Neural cell (in vitro differentiated cells): ENCODE results near the gene CIB1. TPM values are rescaled to one million over a fixed set of nuclear protein-coding genes. Genes with fewer than 3 reads are reported as not detected.

Experiments
- H2AFZ ChIP-seq: fragments of 200-600, 300-800 bp; sonication (generic), shearing (Covaris generic); 2 replicates; pipeline ENCODE4 v1.6.0; 2014; ENCODE audit warnings: low read depth, mild to moderate bottlenecking, antibody characterized with exemption, low read length, moderate library complexity
- H3F3A ChIP-seq: fragments of 200-600 bp; shearing (Covaris generic); 2 replicates; pipeline ENCODE4 v1.6.1; 2016; ENCODE audit warnings: mild to moderate bottlenecking, moderate library complexity, mixed read lengths, antibody characterized with exemption, low read length; ENCODE audit not compliant: insufficient read depth, poor library complexity, severe bottlenecking
- H3K27ac ChIP-seq: fragments of 200-600, 300-800 bp; sonication (generic), shearing (Covaris generic); 2 replicates; pipeline ENCODE4 v1.5.1; 2014; ENCODE audit warnings: mild to moderate bottlenecking, low read length, moderate library complexity
- H3K27me3 ChIP-seq: fragments of 300-800, 200-600 bp; sonication (generic), shearing (Covaris generic); 2 replicates; pipeline ENCODE4 v1.6.0; 2014; ENCODE audit warnings: mild to moderate bottlenecking, low read depth, low read length, moderate library complexity; ENCODE audit not compliant: insufficient read depth
- H3K36me3 ChIP-seq: fragments of 300-800, 200-600 bp; sonication (generic), shearing (Covaris generic); 2 replicates; pipeline ENCODE4 v1.5.1; 2014; ENCODE audit warnings: mild to moderate bottlenecking, antibody characterized with exemption, low read length, moderate library complexity; ENCODE audit not compliant: insufficient read depth
- H3K4me2 ChIP-seq: fragments of 300-800, 200-600 bp; sonication (generic), shearing (Covaris generic); 2 replicates; pipeline ENCODE4 v1.6.0; 2014; ENCODE audit warnings: mild to moderate bottlenecking, low read length
- H3K4me3 ChIP-seq: fragments of 300-800, 200-600 bp; sonication (generic), shearing (Covaris generic); 2 replicates; pipeline ENCODE4 v1.5.1; 2014; ENCODE audit warnings: mild to moderate bottlenecking, low read length, moderate library complexity
- H3K79me2 ChIP-seq: fragments of 200-600 bp; shearing (Covaris generic); replicated peaks from 2 replicates; pipeline ENCODE4 v1.6.0; 2014; ENCODE audit warnings: mild to moderate bottlenecking, low read length, moderate library complexity; ENCODE audit not compliant: insufficient read depth
- H3K9ac ChIP-seq: fragments of 300-800, 200-600 bp; sonication (generic), shearing (Covaris generic); 2 replicates; pipeline ENCODE4 v1.6.1; 2016; ENCODE audit warnings: mild to moderate bottlenecking, low read length, mixed read lengths
- H3K9me2 ChIP-seq: fragments of 200-600 bp; shearing (Covaris generic); 2 replicates; pipeline ENCODE4 v1.6.1; 2016; ENCODE audit warnings: mild to moderate bottlenecking, low read length, mixed read lengths; ENCODE audit not compliant: insufficient read depth
- H3K9me3 ChIP-seq: fragments of 200-600, 300-800 bp; sonication (generic), shearing (Covaris generic); 2 replicates; pipeline ENCODE4 v1.6.1; 2016; ENCODE audit warnings: mild to moderate bottlenecking, mixed run types, low read length, moderate library complexity, mixed read lengths
- H4K20me1 ChIP-seq: fragments of 200-600 bp; shearing (Covaris generic); 2 replicates; pipeline ENCODE4 v1.6.1; 2016; ENCODE audit warnings: mild to moderate bottlenecking, mixed run types; ENCODE audit not compliant: insufficient read depth
- EP300 ChIP-seq: fragments of 450-650 bp; conservative IDR thresholded peaks from 2 replicates; pipeline ENCODE4 v1.6.1; 2014; ENCODE audit warnings: antibody characterized with exemption, mild to moderate bottlenecking, moderate library complexity; ENCODE audit not compliant: poor library complexity, severe bottlenecking
- MXI1 ChIP-seq: fragments of 450-650 bp; conservative IDR thresholded peaks from 2 replicates; pipeline ENCODE4 v1.6.1; 2014; ENCODE audit warnings: antibody characterized with exemption, mild to moderate bottlenecking; ENCODE audit not compliant: poor library complexity, severe bottlenecking
- POLR2AphosphoS5 ChIP-seq: IDR thresholded peaks from 2 replicates; pipeline ENCODE4 v1.6.1; 2012
- RAD21 ChIP-seq: fragments of 450-650 bp; conservative IDR thresholded peaks from 2 replicates; pipeline ENCODE4 v1.6.1; 2014; ENCODE audit warnings: antibody characterized with exemption, mild to moderate bottlenecking, moderate library complexity
- polyA plus RNA-seq: library from polyadenylated mRNA; depleted of rRNA; stranded (reverse); fragments of >200 nt; gene quantifications from 2 replicates; pipeline ENCODE4 v1.2.3, GENCODE V29; 2014
- TF ChIP-seq, protein P1 (sequence below): fragments of 450-650 bp; IDR thresholded peaks from 2 replicates; pipeline ENCODE4 v1.5.1; 2014; ENCODE audit warnings: antibody characterized with exemption, mild to moderate bottlenecking, moderate library complexity; ENCODE audit not compliant: poor library complexity, severe bottlenecking
- TF ChIP-seq, protein P2 (sequence below): IDR thresholded peaks from 2 replicates; pipeline ENCODE4 v1.6.1; 2012; ENCODE audit warnings: borderline replicate concordance

CIB1 gene
- polyA plus RNA-seq, 1 donor from 2014 or later, result 9.4 TPM

DNA sequence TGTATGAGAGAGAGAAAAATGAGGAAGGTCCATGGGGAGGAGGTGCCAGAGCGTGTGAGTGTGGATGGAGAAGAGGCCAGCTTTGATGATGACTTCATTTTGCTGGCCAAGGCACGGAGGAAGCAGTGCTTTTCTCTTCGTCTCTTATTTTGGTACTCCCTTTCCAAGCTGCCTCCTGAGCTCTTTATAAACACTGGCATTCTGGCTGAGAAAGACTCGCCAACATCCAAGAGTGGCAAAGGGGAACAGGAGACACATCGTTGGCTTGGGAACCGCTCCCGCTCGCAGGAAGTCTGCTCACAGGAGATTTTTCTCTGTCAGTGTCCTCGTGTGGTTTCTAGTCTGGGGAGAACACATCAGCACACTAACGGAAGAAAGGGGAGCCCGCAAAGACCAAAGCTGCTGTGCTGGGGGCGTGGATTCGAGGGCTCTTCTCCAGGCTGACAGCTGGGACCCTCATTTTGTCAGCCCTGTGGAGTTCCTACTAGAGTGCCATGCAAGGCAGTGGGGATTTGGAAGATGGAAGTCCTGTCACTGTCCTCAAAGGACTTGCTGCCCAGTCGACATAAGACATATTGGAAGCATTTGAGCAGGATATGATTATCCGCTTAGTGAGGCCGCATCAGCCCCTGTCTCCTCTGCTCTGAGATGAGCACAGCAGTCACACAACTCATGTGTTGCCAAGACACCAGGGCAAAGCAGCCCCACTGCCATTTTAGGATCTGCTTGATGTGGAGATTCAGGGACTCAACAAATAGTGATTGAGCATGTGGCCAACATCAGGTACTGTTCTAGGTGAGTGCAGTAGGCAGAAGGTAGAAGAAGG is 40.6 kb downstream of the CIB1 start:
- no peak overlapping the region for H2AFZ ChIP-seq
- H3K9me2 ChIP-seq, result no peaks in the 10 kb centered on the region
- no peak overlapping the region for H3K9ac ChIP-seq
- H3K9me3 ChIP-seq, result no peaks in the 10 kb centered on the region
- H3K27ac ChIP-seq, result no peak overlapping the region
- no peaks in the 10 kb centered on the region for H4K20me1 ChIP-seq
- no peaks in the 10 kb centered on the region for H3K27me3 ChIP-seq
- H3K4me3 ChIP-seq, result no peak overlapping the region
- H3F3A ChIP-seq, result no peaks in the 10 kb centered on the region
- TF ChIP-seq EP300 (no peak), RAD21 (no peak), POLR2AphosphoS5 (no peak)
- TF ChIP-seq, protein P1, sequence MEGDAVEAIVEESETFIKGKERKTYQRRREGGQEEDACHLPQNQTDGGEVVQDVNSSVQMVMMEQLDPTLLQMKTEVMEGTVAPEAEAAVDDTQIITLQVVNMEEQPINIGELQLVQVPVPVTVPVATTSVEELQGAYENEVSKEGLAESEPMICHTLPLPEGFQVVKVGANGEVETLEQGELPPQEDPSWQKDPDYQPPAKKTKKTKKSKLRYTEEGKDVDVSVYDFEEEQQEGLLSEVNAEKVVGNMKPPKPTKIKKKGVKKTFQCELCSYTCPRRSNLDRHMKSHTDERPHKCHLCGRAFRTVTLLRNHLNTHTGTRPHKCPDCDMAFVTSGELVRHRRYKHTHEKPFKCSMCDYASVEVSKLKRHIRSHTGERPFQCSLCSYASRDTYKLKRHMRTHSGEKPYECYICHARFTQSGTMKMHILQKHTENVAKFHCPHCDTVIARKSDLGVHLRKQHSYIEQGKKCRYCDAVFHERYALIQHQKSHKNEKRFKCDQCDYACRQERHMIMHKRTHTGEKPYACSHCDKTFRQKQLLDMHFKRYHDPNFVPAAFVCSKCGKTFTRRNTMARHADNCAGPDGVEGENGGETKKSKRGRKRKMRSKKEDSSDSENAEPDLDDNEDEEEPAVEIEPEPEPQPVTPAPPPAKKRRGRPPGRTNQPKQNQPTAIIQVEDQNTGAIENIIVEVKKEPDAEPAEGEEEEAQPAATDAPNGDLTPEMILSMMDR, result no peak
- TF ChIP-seq, protein P2, sequence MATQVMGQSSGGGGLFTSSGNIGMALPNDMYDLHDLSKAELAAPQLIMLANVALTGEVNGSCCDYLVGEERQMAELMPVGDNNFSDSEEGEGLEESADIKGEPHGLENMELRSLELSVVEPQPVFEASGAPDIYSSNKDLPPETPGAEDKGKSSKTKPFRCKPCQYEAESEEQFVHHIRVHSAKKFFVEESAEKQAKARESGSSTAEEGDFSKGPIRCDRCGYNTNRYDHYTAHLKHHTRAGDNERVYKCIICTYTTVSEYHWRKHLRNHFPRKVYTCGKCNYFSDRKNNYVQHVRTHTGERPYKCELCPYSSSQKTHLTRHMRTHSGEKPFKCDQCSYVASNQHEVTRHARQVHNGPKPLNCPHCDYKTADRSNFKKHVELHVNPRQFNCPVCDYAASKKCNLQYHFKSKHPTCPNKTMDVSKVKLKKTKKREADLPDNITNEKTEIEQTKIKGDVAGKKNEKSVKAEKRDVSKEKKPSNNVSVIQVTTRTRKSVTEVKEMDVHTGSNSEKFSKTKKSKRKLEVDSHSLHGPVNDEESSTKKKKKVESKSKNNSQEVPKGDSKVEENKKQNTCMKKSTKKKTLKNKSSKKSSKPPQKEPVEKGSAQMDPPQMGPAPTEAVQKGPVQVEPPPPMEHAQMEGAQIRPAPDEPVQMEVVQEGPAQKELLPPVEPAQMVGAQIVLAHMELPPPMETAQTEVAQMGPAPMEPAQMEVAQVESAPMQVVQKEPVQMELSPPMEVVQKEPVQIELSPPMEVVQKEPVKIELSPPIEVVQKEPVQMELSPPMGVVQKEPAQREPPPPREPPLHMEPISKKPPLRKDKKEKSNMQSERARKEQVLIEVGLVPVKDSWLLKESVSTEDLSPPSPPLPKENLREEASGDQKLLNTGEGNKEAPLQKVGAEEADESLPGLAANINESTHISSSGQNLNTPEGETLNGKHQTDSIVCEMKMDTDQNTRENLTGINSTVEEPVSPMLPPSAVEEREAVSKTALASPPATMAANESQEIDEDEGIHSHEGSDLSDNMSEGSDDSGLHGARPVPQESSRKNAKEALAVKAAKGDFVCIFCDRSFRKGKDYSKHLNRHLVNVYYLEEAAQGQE, result no peak
- H3K4me2 ChIP-seq, result no peak overlapping the region
- no peaks in the 10 kb centered on the region for H3K79me2 ChIP-seq
- H3K36me3 ChIP-seq, result no peaks in the 10 kb centered on the region

DNA sequence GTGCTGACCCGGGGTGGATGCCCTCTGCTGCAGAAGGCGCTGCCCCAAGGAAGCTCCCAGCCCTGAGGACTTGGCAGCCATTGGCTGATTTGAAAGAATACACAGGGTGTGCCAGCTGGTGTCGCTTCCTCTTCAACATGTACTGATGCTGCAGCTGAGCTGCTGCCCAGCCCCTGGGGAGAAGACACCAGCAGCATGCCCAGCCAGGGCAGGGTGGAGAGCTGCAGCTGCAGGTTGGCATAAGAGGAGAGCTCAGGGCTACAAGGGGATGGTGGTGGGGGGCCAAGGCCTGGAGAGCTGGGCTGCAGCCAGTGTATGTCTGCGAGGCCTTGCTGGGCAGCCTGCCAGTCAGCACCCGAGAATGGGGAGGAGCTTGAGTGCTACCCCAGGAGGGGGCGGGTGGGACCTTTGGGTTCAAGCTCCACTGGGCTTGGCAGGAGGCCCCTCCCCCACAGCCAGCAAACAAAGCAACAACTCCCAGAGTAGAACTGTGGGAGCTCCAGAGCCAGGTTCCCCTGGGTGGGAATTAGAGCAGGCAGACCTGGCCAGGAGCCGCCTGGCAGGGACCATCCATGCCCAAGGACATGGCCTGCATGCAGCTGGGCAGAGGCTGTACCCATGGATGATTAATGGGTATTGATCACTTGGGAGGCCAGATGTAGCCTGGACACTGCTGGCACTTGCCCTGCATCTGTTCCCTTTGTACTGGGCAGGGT is 41.8 kb downstream of the CIB1 start:
- Histone ChIP-seq H3K4me2 (no peak overlapping the region), H3K79me2 (no peaks in the 10 kb centered on the region), H3F3A (no peaks in the 10 kb centered on the region), H2AFZ (no peak overlapping the region), H3K9me2 (no peaks in the 10 kb centered on the region), H3K27ac (no peak overlapping the region), H3K36me3 (no peaks in the 10 kb centered on the region), H3K9ac (no peak overlapping the region), H4K20me1 (no peaks in the 10 kb centered on the region), H3K9me3 (no peaks in the 10 kb centered on the region), H3K4me3 (no peak overlapping the region), H3K27me3 (no peaks in the 10 kb centered on the region)
- TF ChIP-seq POLR2AphosphoS5 (no peak), RAD21 (no peak), MXI1 (no peak)
- TF ChIP-seq, protein P1, result no peak
